Activated CD4-positive, alpha-beta T cell treated with anti-CD3 and anti-CD28 coated beads for 36 hours (primary cell): ENCODE data around the gene AGPAT3. TPM values are rescaled to one million over a fixed set of nuclear protein-coding genes. Genes with fewer than 3 reads are reported as not detected.
A peak's percentile ranks its signal among the peaks of the same experiment; 100 is the strongest.

Source experiments
- ATAC-seq: fragments of 200-7000 bp; cut with Tn5 transposase; one replicate; pipeline ENCODE4 v1.10.0; 2021; ENCODE audit warnings: mild to moderate bottlenecking, moderate library complexity
- CTCF ChIA-PET: fragments of 350-600 bp; sonication (Branson Sonifier 250); formaldehyde crosslinking; loops from one replicate; lab custom pipeline; 2021; ENCODE audit warnings: antibody characterized with exemption; lab: Charles Lee
- POLR2A ChIA-PET: fragments of 350-600 bp; sonication (Branson Sonifier 250); formaldehyde crosslinking; loops from one replicate; lab custom pipeline; 2021; ENCODE audit warnings: antibody characterized with exemption, inconsistent platforms; lab: Charles Lee
- DNase-seq: peaks from one replicate; pipeline ENCODE4 v3.0.0-alpha.2; 2020
- H3K27ac Mint-ChIP-seq: one replicate; pipeline ENCODE4 v1.8.0; 2021; ENCODE audit warnings: mixed read lengths
- H3K27me3 Mint-ChIP-seq: one replicate; pipeline ENCODE4 v1.8.0; 2021; ENCODE audit warnings: mixed read lengths
- H3K36me3 Mint-ChIP-seq: one replicate; pipeline ENCODE4 v1.8.0; 2021; ENCODE audit warnings: low read depth, mixed read lengths
- H3K4me1 Mint-ChIP-seq: one replicate; pipeline ENCODE4 v1.8.0; 2021; ENCODE audit warnings: mixed read lengths
- H3K4me3 Mint-ChIP-seq: one replicate; pipeline ENCODE4 v1.8.0; 2021; ENCODE audit warnings: mild to moderate bottlenecking, moderate library complexity, mixed read lengths
- H3K9me3 Mint-ChIP-seq: one replicate; pipeline ENCODE4 v1.8.0; 2021; ENCODE audit warnings: low read depth, mixed read lengths
- intact Hi-C, 2 experiments: fragments of 100-400 bp; cut with DNase I in 1 of 2; cut with micrococcal nuclease in 1 of 2; formaldehyde crosslinking; loops; one replicate each; pipeline versions ENCODE4 v1.14.2 to v1.15.1; 2022 to 2024; cut with DNase I, micrococcal nuclease
- total RNA-seq, 2 experiments: library from RNA; stranded (reverse); gene quantifications; one replicate each; pipeline ENCODE4 v1.2.3, GENCODE V29; 2021

Gene AGPAT3
- total RNA-seq, 2 experiments from 2014 or later = 73.5 to 90.7 TPM

DNA sequence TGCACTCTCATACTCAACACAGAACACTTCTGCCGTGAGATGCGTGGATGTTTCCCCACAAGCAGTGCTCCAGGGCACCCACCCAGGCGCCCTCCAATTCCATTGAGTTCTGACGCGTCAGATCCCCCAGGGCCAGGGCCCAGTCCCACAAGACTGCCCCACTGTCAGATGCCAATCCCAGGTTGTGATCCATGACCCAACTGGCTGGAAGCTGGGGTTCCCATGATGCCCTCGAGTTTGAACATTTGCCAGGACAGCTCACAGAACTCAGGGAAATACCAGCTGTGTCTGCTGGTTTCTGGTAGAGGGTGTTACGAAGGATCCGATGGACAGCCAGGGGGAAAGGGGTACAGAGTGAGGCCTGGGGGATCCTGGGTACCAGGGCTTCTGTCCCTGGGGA is 58.4 kb downstream of the AGPAT3 start:
- DNase-seq (no peak), ATAC-seq (no peak)
- intact Hi-C loops = loop anchor here in 1 of 2 experiments (2.0 kb wide), 1 partner anchor 15 kb away; no protein-coding TSS in a partner anchor
- Mint-ChIP-seq H3K27me3 (no peaks in the 10 kb centered on the region), H3K4me1 (peaks cover 55% of the 10 kb centered on the region), H3K36me3 (peaks cover 28% of the 10 kb centered on the region), H3K4me3 (no peak overlapping the region), H3K27ac (peak overlapping the region; percentile 58), H3K9me3 (no peaks in the 10 kb centered on the region)
- ChIA-PET POLR2A (no interaction called here), CTCF (interaction anchor here (0.6 kb wide), 1 partner anchor 1601 kb away, joined by 3 read pairs; no protein-coding TSS in a partner anchor)

DNA sequence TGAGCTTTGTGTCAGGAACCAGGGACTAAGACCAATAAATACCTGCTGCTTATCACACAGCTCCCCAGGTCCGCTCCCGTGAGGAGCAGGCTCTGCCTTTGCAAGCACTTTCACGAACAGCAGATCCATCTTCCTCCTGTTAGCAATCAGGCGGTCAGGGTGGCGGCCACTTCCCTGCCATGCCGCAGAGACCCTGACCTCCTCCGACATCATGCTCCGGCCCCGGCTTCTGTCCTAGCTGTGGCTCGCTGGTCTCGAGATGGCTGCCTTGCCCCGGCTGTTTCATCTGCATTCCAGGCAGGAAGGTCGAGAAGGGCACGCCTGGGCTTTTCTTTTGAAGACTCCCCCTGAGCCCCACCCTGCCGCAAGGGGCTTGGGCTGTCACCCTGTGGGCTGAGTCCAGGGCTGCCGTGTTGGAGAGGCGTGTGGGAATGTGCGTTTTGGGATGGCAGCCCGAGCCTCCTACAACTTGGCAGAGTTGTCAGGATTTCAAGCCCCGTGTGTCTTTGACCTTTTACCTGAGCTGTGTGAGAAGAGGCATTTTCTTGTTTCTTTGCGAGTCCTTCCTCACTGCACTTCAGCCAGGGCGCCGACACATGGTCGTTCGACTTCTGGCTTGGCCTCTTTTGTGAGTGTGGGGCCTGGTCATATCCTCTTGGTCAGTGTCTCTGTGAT is 59.5 kb downstream of the AGPAT3 start:
- Mint-ChIP-seq H3K36me3 (peaks cover 22% of the 10 kb centered on the region), H3K9me3 (no peaks in the 10 kb centered on the region), H3K4me1 (peaks cover 44% of the 10 kb centered on the region), H3K4me3 (no peak overlapping the region), H3K27ac (no peak overlapping the region), H3K27me3 (no peaks in the 10 kb centered on the region)
- ATAC-seq (no peak), DNase-seq (no peak)
- intact Hi-C loops = no loop called here
- ChIA-PET CTCF (interaction anchor here (1.1 kb wide), 1 partner anchor 16 kb away, joined by 3 read pairs; no protein-coding TSS in a partner anchor), POLR2A (no interaction called here)

DNA sequence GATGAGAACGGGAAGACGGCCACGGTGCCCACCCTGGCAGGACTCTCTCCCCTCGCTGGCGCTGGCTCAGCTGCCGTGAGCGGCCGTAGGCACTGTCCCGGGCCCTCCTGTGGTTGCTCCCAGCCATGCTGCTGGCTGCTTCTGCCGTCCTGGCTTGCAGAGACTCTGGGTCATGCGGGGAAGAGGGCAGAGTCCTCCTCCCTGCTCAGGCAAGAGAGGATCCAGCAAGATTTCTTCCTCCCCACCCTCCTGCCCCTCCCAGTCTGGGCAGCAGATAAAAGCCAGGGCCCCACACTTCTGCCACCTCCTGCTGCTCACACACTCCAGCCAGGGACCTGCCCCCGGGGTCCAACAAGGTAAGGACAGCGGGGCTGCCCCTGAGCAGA is 60.1 kb downstream of the AGPAT3 start:
- ChIA-PET POLR2A (interaction anchor here (0.5 kb wide), 1 partner anchor 153 kb away, joined by 3 read pairs; no protein-coding TSS in a partner anchor), CTCF (interaction anchor here (1.1 kb wide), 1 partner anchor 16 kb away, joined by 3 read pairs; no protein-coding TSS in a partner anchor)
- peaks cover 39% of the 10 kb centered on the region for H3K4me1 Mint-ChIP-seq
- ATAC-seq (no peak), DNase-seq (no peak)
- H3K27me3 Mint-ChIP-seq = no peaks in the 10 kb centered on the region
- intact Hi-C loops = no loop called here
- no peaks in the 10 kb centered on the region for H3K9me3 Mint-ChIP-seq
- no peak overlapping the region for H3K4me3 Mint-ChIP-seq
- peaks cover 20% of the 10 kb centered on the region for H3K36me3 Mint-ChIP-seq
- no peak overlapping the region for H3K27ac Mint-ChIP-seq

DNA sequence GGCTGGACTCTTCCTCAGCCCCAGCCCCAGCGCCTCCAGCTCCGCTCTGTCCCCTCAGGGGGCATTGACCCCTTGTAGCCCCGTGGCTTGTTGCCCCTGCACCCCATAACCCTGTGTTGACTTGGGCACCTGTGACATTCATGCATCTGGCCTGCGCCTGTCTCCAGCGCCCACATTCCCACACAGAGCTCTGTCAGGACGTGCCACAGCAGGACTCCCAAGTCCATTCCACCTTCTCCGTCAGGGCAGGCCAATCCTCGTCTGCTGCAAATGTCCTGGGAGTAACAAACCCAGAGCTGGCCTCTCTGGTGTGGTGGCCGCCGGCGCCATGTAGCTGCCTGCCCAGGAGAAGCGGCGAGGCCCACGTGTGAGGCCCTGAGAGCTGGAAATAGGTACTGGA is 60.6 kb downstream of the AGPAT3 start:
- CTCF ChIA-PET = no interaction called here
- peak overlapping the region; percentile 31 for H3K27ac Mint-ChIP-seq
- peaks cover 33% of the 10 kb centered on the region for H3K4me1 Mint-ChIP-seq
- H3K9me3 Mint-ChIP-seq = no peaks in the 10 kb centered on the region
- ATAC-seq (no peak), DNase-seq (no peak)
- H3K36me3 Mint-ChIP-seq = peaks cover 20% of the 10 kb centered on the region
- POLR2A ChIA-PET = interaction anchor here (0.5 kb wide), 1 partner anchor 154 kb away, joined by 3 read pairs; no protein-coding TSS in a partner anchor
- intact Hi-C loops = no loop called here
- H3K4me3 Mint-ChIP-seq = no peak overlapping the region
- H3K27me3 Mint-ChIP-seq = no peaks in the 10 kb centered on the region

DNA sequence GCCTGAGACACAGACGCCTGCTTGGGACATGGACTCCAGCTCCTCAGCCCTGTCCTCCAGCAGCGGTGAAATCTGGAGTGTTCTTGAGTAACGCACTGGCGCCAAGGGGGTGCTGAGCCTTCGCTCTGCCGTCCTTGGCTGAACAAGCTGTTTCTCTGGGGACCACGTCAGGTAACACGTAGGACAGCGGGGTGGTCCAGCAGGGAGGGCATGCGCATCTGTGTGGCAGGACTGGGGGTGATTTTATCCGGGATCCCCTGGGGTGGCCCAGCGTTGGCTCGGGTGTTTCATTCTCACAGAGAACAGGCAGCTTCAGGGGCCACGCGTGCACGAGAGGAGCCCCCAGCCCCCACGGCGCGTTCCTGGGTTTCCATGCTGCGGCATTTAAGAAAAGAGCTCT is 61.2 kb downstream of the AGPAT3 start:
- ChIA-PET CTCF (interaction anchor here (0.5 to 1.0 kb wide), 3 partner anchors 11 to 1016 kb away, joined by 4 to 5 read pairs (median 4); no protein-coding TSS in a partner anchor), POLR2A (no interaction called here)
- Mint-ChIP-seq H3K36me3 (peaks cover 20% of the 10 kb centered on the region), H3K9me3 (no peaks in the 10 kb centered on the region), H3K27ac (no peak overlapping the region), H3K4me3 (no peak overlapping the region), H3K4me1 (peaks cover 28% of the 10 kb centered on the region), H3K27me3 (no peaks in the 10 kb centered on the region)
- DNase-seq (no peak), ATAC-seq (no peak)
- intact Hi-C loops = no loop called here

GRCh38 chr21:43927591-43928221 is 62.7 kb downstream of the AGPAT3 start:
- DNase-seq (no peak), ATAC-seq (no peak)
- intact Hi-C loops = no loop called here
- Mint-ChIP-seq H3K27me3 (no peaks in the 10 kb centered on the region), H3K27ac (no peak overlapping the region), H3K36me3 (peaks cover 15% of the 10 kb centered on the region), H3K4me1 (peaks cover 12% of the 10 kb centered on the region), H3K9me3 (no peaks in the 10 kb centered on the region), H3K4me3 (no peak overlapping the region)
- CTCF ChIA-PET = interaction anchor here (0.7 to 2.1 kb wide), 2 partner anchors 10 to 14 kb away, joined by 4 to 7 read pairs; no protein-coding TSS in a partner anchor
- POLR2A ChIA-PET = no interaction called here

GRCh38 chr21:43928222-43929125 is 63.5 kb downstream of the AGPAT3 start:
- Mint-ChIP-seq H3K36me3 (peaks cover 15% of the 10 kb centered on the region), H3K9me3 (no peaks in the 10 kb centered on the region), H3K27ac (no peak overlapping the region), H3K4me1 (peaks cover 5% of the 10 kb centered on the region), H3K27me3 (no peaks in the 10 kb centered on the region), H3K4me3 (no peak overlapping the region)
- ATAC-seq (no peak), DNase-seq (no peak)
- POLR2A ChIA-PET = no interaction called here
- intact Hi-C loops = no loop called here
- CTCF ChIA-PET = interaction anchor here (2.1 kb wide), 1 partner anchor 9 kb away, joined by 7 read pairs; no protein-coding TSS in a partner anchor

GRCh38 chr21:43929217-43929971 is 64.4 kb downstream of the AGPAT3 start:
- H3K4me3 Mint-ChIP-seq = no peak overlapping the region
- DNase-seq = no peak
- no peak overlapping the region for H3K27ac Mint-ChIP-seq
- no peaks in the 10 kb centered on the region for H3K9me3 Mint-ChIP-seq
- no peak for ATAC-seq
- intact Hi-C loops = no loop called here
- H3K36me3 Mint-ChIP-seq = peaks cover 13% of the 10 kb centered on the region
- CTCF ChIA-PET = interaction anchor here (1.3 to 2.1 kb wide), 2 partner anchors 8 to 10 kb away, joined by 4 to 7 read pairs; no protein-coding TSS in a partner anchor
- peaks cover 5% of the 10 kb centered on the region for H3K4me1 Mint-ChIP-seq
- POLR2A ChIA-PET = interaction anchor here (0.5 kb wide), 1 partner anchor 217 kb away, joined by 4 read pairs; no protein-coding TSS in a partner anchor
- H3K27me3 Mint-ChIP-seq = no peaks in the 10 kb centered on the region

GRCh38 chr21:43930074-43930847 is 65.2 kb downstream of the AGPAT3 start:
- ChIA-PET POLR2A (interaction anchor here (0.5 kb wide), 1 partner anchor 218 kb away, joined by 4 read pairs; no protein-coding TSS in a partner anchor), CTCF (interaction anchor here (0.5 to 1.3 kb wide), 2 partner anchors 9 to 12 kb away, joined by 3 to 4 read pairs; no protein-coding TSS in a partner anchor)

More at GRCh38 chr21:43930074-43930847, 65.2 kb downstream of the AGPAT3 start:
- Mint-ChIP-seq H3K9me3 (no peaks in the 10 kb centered on the region), H3K36me3 (peaks cover 10% of the 10 kb centered on the region), H3K4me3 (no peak overlapping the region), H3K4me1 (peaks cover 4% of the 10 kb centered on the region), H3K27ac (no peak overlapping the region), H3K27me3 (no peaks in the 10 kb centered on the region)
- DNase-seq (no peak), ATAC-seq (no peak)
- intact Hi-C loops = no loop called here
